Testis (tissue), 3 donors: ENCODE measurements around the gene PRKACG. TPM values are rescaled to one million over a fixed set of nuclear protein-coding genes. Genes with fewer than 3 reads are reported as not detected.

Experiments
- DNase-seq: peaks from one replicate; pipeline ENCODE4 v3.0.0-alpha.2; 2019
- H3K27ac ChIP-seq, 2 donors: fragments of 200-600 bp; sonication (generic); one replicate each; pipeline ENCODE4 v1.5.1; 2019
- H3K27me3 ChIP-seq: fragments of 200-600 bp; sonication (generic); one replicate; pipeline ENCODE4 v1.5.1; 2019
- H3K36me3 ChIP-seq: fragments of 200-600 bp; sonication (generic); one replicate; pipeline ENCODE4 v1.5.1; 2017; ENCODE audit warnings: low read depth; ENCODE audit errors: missing control alignments
- H3K4me1 ChIP-seq: fragments of 200-600 bp; sonication (generic); one replicate; pipeline ENCODE4 v1.5.1; 2019
- H3K4me3 ChIP-seq, 2 donors: fragments of 200-600 bp; sonication (generic); one replicate each; pipeline ENCODE4 v1.5.1; 2017 to 2019
- H3K9me3 ChIP-seq: fragments of 200-600 bp; sonication (generic); one replicate; pipeline ENCODE4 v1.5.1; 2017
- POLR2A ChIP-seq: fragments of 450-650 bp; IDR thresholded peaks from one replicate; pipeline ENCODE4 v1.6.1; 2017; ENCODE audit warnings: antibody characterized with exemption, mild to moderate bottlenecking, moderate library complexity
- WGBS, 2 donors: methylation state at CpG; one replicate each; pipeline ENCODE4 v1.1.5; 2018; 5-methylcytosine and 5-hydroxymethylcytosine counted together
- intact Hi-C: fragments of 100-400 bp; cut with DNase I; formaldehyde crosslinking; loops from one replicate; pipeline ENCODE4 v1.15.1; 2023; ENCODE audit warnings: low total_unique reads
- polyA plus RNA-seq: library from polyadenylated mRNA; stranded (reverse); fragments of 350-450 nt; fragmentation: Illumina TruSeq; extraction: RNeasy Lipid Tissue Mini Kit (QIAGEN cat#74804); gene quantifications from one replicate; pipeline ENCODE4 v1.2.3, GENCODE V29; 2014; ENCODE audit warnings: low read depth, low replicate concordance; ENCODE audit not compliant: insufficient read depth
- total RNA-seq, 2 donors: library from RNA; depleted of rRNA; stranded (reverse); fragments of >200 nt; gene quantifications; one replicate each; pipeline ENCODE4 v1.2.3, GENCODE V29; 2016
- TF ChIP-seq, protein P1 (sequence below), 3 experiments: fragments of 450-650 bp in 2 of 3; fragments of 200-600 bp in 1 of 3; sonication (generic) in 1 of 3; IDR thresholded peaks; one replicate each; pipeline ENCODE4 v1.5.1; 2016 to 2019; ENCODE audit warnings: antibody characterized with exemption in 3 of 3, mild to moderate bottlenecking in 2 of 3, moderate library complexity in 1 of 3

Gene PRKACG
- total and polyA plus RNA-seq, 3 donors from 2014 or later: 14.0 to 46.5 (median 14.2) TPM

DNA sequence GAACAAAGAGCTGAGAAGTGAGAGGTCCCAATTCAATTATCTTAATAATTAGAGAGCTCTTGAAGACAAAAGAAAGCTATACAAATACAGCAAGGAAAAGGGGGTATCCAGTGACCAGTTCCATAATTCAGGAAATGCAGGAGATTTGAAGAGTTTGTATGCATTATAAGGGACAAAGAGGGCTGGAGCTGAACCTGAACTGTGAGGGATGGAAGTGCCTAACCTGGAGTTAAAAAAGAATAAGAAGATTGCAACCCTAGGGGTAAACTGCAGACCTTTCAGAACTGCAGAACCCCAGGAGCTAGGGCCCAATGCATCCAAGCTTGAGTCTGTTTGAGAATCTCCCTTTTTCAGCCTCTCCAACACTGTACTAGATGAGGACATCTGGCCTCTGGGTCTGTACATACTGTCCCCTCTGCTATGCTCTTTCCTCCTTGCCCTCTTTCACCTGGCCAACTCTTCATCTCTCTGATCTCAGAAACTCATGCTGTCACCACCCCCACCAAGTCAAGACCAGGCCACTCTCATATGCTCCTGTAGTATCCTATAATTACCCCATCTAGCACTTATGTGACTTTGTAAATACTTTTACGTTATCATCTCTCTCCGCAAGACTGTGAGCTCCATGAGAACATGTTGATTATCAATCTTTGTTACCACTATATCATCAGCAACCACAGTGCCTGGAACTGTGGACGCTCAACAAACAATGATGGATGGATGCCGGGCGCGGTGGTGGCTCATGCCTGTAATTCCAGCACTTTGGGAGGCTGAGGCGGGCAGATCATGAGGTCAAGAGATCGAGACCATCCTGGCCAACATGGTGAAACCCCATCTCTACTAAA, 6.6 kb upstream of the PRKACG start:
- Histone ChIP-seq H3K9me3 (no peaks in the 10 kb centered on the region), H3K27ac (no peak overlapping the region), H3K4me1 (no peaks in the 10 kb centered on the region), H3K36me3 (no peaks in the 10 kb centered on the region), H3K27me3 (no peaks in the 10 kb centered on the region), H3K4me3 (no peak overlapping the region)
- intact Hi-C loops: no loop called here
- TF ChIP-seq, protein P1, sequence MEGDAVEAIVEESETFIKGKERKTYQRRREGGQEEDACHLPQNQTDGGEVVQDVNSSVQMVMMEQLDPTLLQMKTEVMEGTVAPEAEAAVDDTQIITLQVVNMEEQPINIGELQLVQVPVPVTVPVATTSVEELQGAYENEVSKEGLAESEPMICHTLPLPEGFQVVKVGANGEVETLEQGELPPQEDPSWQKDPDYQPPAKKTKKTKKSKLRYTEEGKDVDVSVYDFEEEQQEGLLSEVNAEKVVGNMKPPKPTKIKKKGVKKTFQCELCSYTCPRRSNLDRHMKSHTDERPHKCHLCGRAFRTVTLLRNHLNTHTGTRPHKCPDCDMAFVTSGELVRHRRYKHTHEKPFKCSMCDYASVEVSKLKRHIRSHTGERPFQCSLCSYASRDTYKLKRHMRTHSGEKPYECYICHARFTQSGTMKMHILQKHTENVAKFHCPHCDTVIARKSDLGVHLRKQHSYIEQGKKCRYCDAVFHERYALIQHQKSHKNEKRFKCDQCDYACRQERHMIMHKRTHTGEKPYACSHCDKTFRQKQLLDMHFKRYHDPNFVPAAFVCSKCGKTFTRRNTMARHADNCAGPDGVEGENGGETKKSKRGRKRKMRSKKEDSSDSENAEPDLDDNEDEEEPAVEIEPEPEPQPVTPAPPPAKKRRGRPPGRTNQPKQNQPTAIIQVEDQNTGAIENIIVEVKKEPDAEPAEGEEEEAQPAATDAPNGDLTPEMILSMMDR (IDR thresholded peaks at IDR 0.05): no peak
- TF ChIP-seq POLR2A: no peak
- DNase-seq: no peak
- 90 to 93% methylated on average over 8 of the region's 8 CpGs for WGBS, 2 donors

GRCh38 chr9:69019808-69020207, 5.9 kb upstream of the PRKACG start:
- Histone ChIP-seq H3K4me1 (no peaks in the 10 kb centered on the region), H3K27me3 (no peaks in the 10 kb centered on the region), H3K9me3 (no peaks in the 10 kb centered on the region), H3K4me3 (no peak overlapping the region), H3K27ac (no peak overlapping the region), H3K36me3 (no peaks in the 10 kb centered on the region)
- no peak for DNase-seq
- no peak for TF ChIP-seq POLR2A
- TF ChIP-seq, protein P1 (IDR thresholded peaks at IDR 0.05): no peak
- intact Hi-C loops: no loop called here
- WGBS, 2 donors: 73 to 77% methylated on average over 3 of the region's 3 CpGs

DNA sequence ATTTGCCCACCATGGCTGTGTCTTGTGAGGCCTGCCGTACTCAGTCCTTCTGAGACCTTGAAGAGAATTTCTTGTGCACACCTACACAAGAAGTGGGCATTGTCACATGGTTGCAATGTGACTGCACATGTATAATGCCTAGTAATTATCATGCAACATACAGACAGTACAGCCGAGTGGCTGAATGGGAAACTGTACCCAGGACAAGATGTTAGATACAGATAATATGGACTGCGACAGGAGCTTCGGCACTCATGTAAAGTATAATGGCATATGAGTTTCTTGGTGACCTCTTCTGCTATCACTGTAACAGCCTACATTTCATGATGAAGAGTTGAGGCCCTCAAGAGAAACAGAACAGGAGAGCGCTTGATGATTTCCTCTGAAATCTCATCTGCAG, 4.8 kb upstream of the PRKACG start:
- Histone ChIP-seq H3K4me3 (no peak overlapping the region), H3K36me3 (no peaks in the 10 kb centered on the region), H3K27me3 (no peaks in the 10 kb centered on the region), H3K9me3 (no peaks in the 10 kb centered on the region), H3K4me1 (no peaks in the 10 kb centered on the region), H3K27ac (no peak overlapping the region)
- 75 to 78% methylated on average over 5 of the region's 5 CpGs for WGBS, 2 donors
- TF ChIP-seq, protein P1 (IDR thresholded peaks at IDR 0.05): no peak
- no peak for TF ChIP-seq POLR2A
- DNase-seq: no peak
- intact Hi-C loops: no loop called here

DNA sequence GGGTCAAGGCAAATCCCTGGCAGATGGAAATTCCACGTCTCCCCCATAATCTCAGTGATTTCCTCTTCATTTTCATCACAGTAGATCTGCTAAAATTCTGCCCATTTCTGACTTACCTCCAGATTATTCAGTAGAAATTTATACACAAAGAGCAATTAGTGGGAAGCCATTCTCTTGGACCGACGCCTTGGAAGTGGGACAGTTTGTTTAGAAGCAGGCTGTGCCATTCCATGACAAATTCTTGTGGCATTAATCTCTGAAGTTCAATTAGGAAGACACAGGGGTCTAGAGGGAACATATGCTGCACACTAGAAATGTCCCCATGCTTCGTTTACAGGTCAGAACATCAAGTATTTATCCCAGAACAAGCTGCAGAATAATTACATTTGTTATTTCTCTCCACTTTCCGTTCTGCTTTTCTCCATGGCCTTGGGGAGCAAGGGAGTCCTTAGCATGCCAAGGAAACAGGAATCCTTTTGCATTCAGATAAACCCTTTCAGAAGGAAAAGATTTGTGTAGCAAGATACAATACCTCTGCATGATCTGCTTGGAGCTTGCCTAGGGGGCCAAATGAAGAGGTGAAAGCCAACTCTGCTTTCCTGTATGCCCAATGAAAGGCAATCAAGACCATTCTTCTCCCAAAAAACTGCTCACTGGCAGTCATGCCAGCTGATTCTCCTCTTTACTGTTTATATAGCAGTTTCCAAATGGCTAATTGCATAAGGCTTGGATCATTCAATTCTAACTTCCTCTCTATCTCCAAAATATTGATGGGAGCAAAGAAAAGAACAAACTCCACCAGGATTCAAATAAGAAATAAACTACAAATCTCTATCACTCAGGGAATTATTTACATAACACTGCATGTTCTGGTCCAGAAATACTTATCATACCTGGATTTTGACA, 2.5 kb upstream of the PRKACG start:
- H3K27me3 ChIP-seq: no peaks in the 10 kb centered on the region
- TF ChIP-seq, protein P1 (IDR thresholded peaks at IDR 0.05): no peak
- no peak for TF ChIP-seq POLR2A
- no peak overlapping the region for H3K27ac ChIP-seq
- no peak overlapping the region for H3K4me3 ChIP-seq
- no peak for DNase-seq
- intact Hi-C loops: no loop called here
- no peaks in the 10 kb centered on the region for H3K9me3 ChIP-seq
- 28 to 33% methylated on average over 5 of the region's 5 CpGs for WGBS, 2 donors
- H3K36me3 ChIP-seq: no peaks in the 10 kb centered on the region
- no peaks in the 10 kb centered on the region for H3K4me1 ChIP-seq
